Lung (tissue), 12 donors: ENCODE data around the gene ATG14. TPM values are rescaled to one million over a fixed set of nuclear protein-coding genes. Genes with fewer than 3 reads are reported as not detected.

ENCODE experiments used
- ATAC-seq: fragments of 200-7000 bp; cut with Tn5 transposase; one replicate; pipeline ENCODE4 v1.9.1; 2020; ENCODE audit warnings: moderate number of reproducible peaks; ENCODE audit not compliant: insufficient read depth, low FRiP score
- DNase-seq, 3 donors: peaks; one replicate each; pipeline ENCODE4 v3.0.0-alpha.2; 2013 to 2017
- H3K27ac ChIP-seq, 2 donors: one replicate each; pipeline ENCODE4 v1.5.1; 2013; ENCODE audit warnings: mild to moderate bottlenecking in 2 of 2, moderate library complexity in 2 of 2, control low read depth in 1 of 2, inconsistent platforms in 1 of 2, low read depth in 1 of 2, low read length in 1 of 2
- H3K27me3 ChIP-seq, 3 donors: one replicate each; pipeline ENCODE4 v1.5.1; 2013; ENCODE audit warnings: low read length in 2 of 3; ENCODE audit not compliant: control insufficient read depth in 3 of 3, insufficient read depth in 3 of 3
- H3K36me3 ChIP-seq, 4 donors: one replicate each; pipeline ENCODE4 v1.5.1; 2013; ENCODE audit warnings: low read length in 4 of 4, mild to moderate bottlenecking in 1 of 4, moderate library complexity in 1 of 4; ENCODE audit not compliant: control insufficient read depth in 4 of 4, insufficient read depth in 4 of 4
- H3K4me1 ChIP-seq, 5 donors: one replicate each; pipeline ENCODE4 v1.5.1; 2013; ENCODE audit warnings: low read length in 5 of 5, mild to moderate bottlenecking in 2 of 5, moderate library complexity in 1 of 5; ENCODE audit not compliant: control insufficient read depth in 5 of 5, insufficient read depth in 5 of 5
- H3K4me3 ChIP-seq: one replicate; pipeline ENCODE4 v1.5.1; 2013; ENCODE audit warnings: mild to moderate bottlenecking, control low read depth, moderate library complexity
- H3K9ac ChIP-seq, 2 donors: one replicate each; pipeline ENCODE4 v1.5.1; 2013; ENCODE audit warnings: low read length in 2 of 2, control low read depth in 1 of 2; ENCODE audit not compliant: insufficient read depth in 1 of 2
- H3K9me3 ChIP-seq, 4 donors: one replicate each; pipeline ENCODE4 v1.5.1; 2013; ENCODE audit warnings: low read length in 3 of 4, mild to moderate bottlenecking in 1 of 4, moderate library complexity in 1 of 4; ENCODE audit not compliant: control insufficient read depth in 4 of 4, insufficient read depth in 3 of 4
- WGBS, 2 donors: extraction: QIAGEN DNeasy Blood & Tissue Kit; methylation state at CpG; one replicate each; pipeline ENCODE4 v1.1.7; 2013; 5-methylcytosine and 5-hydroxymethylcytosine counted together
- polyA plus RNA-seq, 2 donors: library from polyadenylated mRNA; stranded (reverse); fragments of 200-250 nt; gene quantifications; one replicate each; pipeline ENCODE4 v1.2.1, GENCODE V29; 2013
- total RNA-seq, 2 donors: library from RNA; depleted of rRNA in 1 of 2; stranded (reverse); fragments of >200 nt in 1 of 2; gene quantifications; one replicate each; pipeline ENCODE4 v1.2.1, GENCODE V29; 2014 to 2021
- TF ChIP-seq, protein P1 (sequence below): IDR thresholded peaks from 2 replicates; pipeline ENCODE4 v1.5.1; 2012; ENCODE audit warnings: mild to moderate bottlenecking; ENCODE audit errors: control extremely low read depth, extremely low read depth
- donor health status: control.
- donor health status: control.
- donor health status: Bipolar disorder and iron deficiency.
- donor health status: healthy.
- donor health status: DM: yes; HTN: yes; CAD: no.

The ATG14 gene
- total and polyA plus RNA-seq, 4 donors: 3.4 to 19.0 (median 7.0) TPM

- no peaks in the 10 kb centered on the region for H3K9me3 ChIP-seq
- H3K4me1 ChIP-seq: peaks cover 0 to 18% (median 3%) of the 10 kb centered on the region in 5 donors
- TF ChIP-seq, protein P1, sequence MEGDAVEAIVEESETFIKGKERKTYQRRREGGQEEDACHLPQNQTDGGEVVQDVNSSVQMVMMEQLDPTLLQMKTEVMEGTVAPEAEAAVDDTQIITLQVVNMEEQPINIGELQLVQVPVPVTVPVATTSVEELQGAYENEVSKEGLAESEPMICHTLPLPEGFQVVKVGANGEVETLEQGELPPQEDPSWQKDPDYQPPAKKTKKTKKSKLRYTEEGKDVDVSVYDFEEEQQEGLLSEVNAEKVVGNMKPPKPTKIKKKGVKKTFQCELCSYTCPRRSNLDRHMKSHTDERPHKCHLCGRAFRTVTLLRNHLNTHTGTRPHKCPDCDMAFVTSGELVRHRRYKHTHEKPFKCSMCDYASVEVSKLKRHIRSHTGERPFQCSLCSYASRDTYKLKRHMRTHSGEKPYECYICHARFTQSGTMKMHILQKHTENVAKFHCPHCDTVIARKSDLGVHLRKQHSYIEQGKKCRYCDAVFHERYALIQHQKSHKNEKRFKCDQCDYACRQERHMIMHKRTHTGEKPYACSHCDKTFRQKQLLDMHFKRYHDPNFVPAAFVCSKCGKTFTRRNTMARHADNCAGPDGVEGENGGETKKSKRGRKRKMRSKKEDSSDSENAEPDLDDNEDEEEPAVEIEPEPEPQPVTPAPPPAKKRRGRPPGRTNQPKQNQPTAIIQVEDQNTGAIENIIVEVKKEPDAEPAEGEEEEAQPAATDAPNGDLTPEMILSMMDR: no peak
- H3K36me3 ChIP-seq: peaks cover 0 to 5% (median 0%) of the 10 kb centered on the region in 4 donors
- no peak for ATAC-seq
- DNase-seq: peak in 2 of 3 donors; percentile 13
- H3K4me3 ChIP-seq: peak overlapping the region; percentile 91
- H3K27me3 ChIP-seq: no peaks in the 10 kb centered on the region
- H3K27ac ChIP-seq: peak overlapping the region in 1 of 2 donors; percentile 76
- 13 to 17% methylated on average over 4 of the region's 4 CpGs for WGBS, 2 donors
- peak overlapping the region; percentile 89 to 93 for H3K9ac ChIP-seq
Observed at GRCh38 chr14:55410876-55411275, 754 bp downstream of the ATG14 start.

- peaks cover 0 to 6% (median 0%) of the 10 kb centered on the region in 5 donors for H3K4me1 ChIP-seq
- no peaks in the 10 kb centered on the region for H3K27me3 ChIP-seq
- no peak overlapping the region for H3K9ac ChIP-seq
- H3K4me3 ChIP-seq: no peak overlapping the region
- no peaks in the 10 kb centered on the region for H3K36me3 ChIP-seq
- H3K9me3 ChIP-seq: no peaks in the 10 kb centered on the region
- TF ChIP-seq, protein P1: no peak
- DNase-seq: no peak
- H3K27ac ChIP-seq: no peak overlapping the region
- no peak for ATAC-seq
- WGBS, 2 donors: 80 to 84% methylated on average over 5 of the region's 5 CpGs
Observed at GRCh38 chr14:55404173-55404854, 7.3 kb downstream of the ATG14 start.

GRCh38 chr14:55401751-55402150 lies 9.9 kb downstream of the ATG14 start:
- 81 to 84% methylated on average over 6 of the region's 6 CpGs for WGBS, 2 donors

More at GRCh38 chr14:55401751-55402150, 9.9 kb downstream of the ATG14 start:
- Histone ChIP-seq H3K36me3 (peaks cover 0 to 4% (median 1%) of the 10 kb centered on the region in 4 donors), H3K9me3 (no peaks in the 10 kb centered on the region), H3K4me1 (peaks cover 0 to 12% (median 0%) of the 10 kb centered on the region in 5 donors), H3K27ac (no peak overlapping the region), H3K9ac (no peak overlapping the region), H3K4me3 (no peak overlapping the region), H3K27me3 (no peaks in the 10 kb centered on the region)
- DNase-seq: no peak
- ATAC-seq: no peak
- TF ChIP-seq, protein P1: no peak
